Hindlimb muscle (tissue), 1 donor: Measurements from ENCODE around the gene ING3. TPM values are rescaled to one million over a fixed set of nuclear protein-coding genes. Genes with fewer than 3 reads are reported as not detected.
"Not testable (repeated sequence)": the region's sequence is repeated elsewhere in the genome, so short reads cannot be mapped to it uniquely, and the experiment has no call there.

Experiments
- DNase-seq: peaks from one replicate; pipeline ENCODE4 v3.0.0-alpha.2; 2013
- polyA plus RNA-seq: library from polyadenylated mRNA; unstranded; fragments of 120-200 nt; gene quantifications from one replicate; pipeline ENCODE4 v1.2.1, GENCODE V29; 2013; ENCODE audit not compliant: insufficient read length

The ING3 gene
- polyA plus RNA-seq, 1 donor: 15.2 TPM

DNA sequence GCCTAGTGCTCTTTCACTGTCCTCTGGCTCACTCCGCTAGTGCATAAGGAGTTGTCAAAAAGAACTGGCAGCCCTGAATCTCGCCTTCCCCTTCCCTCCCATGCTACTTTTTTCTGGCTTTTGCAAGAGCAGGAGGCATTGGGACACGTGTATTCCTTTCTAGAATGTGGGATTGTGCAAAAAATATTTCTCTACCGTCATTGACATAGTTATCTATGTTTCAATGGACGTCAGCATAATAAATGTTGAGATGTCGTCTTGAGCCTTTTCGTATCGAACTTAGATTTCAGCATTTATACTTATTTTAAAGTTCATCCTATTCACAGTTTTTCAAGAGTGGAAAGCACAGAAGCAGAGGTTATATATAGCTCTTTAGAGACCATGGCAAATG, 727 bp downstream of the ING3 start:
- DNase-seq: no peak

DNA sequence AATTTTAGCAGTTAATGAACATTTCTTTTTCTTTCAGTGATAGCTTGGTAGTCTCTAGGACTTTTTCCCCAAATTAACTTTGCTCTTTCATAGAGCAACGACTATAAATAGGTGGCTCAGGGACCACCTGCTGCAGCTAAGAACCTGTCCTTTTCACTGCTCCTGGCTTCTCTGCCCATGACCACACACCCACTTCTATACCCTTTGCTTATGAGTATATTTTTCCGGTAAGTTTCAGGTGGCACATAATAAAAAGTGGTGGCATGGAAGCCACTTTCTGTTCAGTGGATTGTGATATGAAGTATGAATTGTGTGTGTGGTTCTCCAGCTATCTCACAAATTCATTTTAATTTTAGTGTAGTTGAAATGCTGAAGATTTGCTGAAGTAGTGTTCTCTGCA, 1.2 kb downstream of the ING3 start:
- DNase-seq: no peak

DNA sequence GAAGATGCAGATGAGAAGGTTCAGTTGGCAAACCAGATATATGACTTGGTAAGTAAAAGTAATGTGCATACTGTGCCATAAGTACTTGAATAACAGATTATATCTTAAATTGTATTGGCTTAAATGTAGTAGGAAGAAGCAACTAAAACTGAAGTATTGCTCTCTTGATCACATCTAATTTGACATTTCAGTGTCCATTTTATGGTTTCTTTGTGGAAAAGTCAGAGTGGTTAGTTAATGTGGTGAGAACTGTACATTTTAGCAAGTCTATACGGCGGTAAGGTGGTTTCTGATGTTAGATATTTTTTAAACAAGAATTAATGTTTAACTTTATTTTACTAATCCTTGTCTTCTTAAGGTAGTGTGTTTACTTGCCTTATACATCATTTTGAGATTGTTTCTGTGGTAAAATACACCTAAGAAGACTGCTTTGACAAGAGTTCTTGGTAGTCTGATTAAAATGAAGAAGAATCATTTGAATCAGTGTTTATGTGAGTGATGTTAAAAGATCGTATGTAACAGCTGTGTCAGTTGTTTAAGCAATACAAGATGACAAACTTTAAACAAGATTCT, 5.1 kb downstream of the ING3 start:
- DNase-seq: no peak

DNA sequence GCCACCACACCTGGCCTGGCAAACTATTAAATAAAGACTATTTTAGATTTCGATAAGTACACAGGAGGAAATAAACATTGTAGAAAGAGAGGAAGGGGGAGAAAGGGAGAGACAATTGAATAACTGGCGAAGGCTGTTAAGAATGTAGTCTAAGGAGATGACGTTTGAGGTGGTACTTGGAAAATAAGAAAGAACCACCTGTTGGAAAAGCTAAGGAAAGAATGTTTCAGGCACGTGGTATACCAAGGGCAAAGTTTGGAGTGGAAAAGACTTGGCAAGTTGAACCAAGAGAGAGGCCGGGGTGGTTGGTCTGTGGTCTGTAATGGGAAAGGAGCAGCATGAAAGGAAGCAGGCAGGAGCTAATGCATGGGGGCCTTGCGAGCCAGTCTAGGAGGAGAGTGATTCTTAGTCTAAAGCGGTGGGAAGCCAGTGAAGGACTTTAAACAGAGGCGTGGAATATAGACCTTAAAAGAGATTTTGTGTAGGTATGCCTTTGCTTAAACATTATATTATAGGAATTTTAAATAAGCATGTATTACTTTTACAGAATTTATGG, 9.4 kb downstream of the ING3 start:
- DNase-seq: no peak

DNA sequence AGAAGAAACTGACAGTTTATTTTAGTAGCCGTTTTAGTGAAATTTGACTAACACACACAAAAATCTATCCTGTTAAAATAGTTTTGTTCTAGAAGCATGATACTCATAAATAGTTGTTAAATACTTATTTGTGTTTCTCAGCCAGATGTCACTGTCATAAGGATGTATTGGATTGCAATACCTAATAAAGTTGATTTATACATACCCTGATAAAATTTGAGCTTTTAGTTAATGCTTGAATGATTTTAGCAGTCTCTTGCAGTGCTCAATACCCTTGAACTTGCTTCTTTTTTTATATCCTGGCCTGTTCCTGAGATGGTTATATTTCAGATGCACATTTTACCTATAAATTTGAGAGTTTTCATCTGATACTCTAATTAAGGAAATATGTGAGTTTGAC, 10.1 kb downstream of the ING3 start:
- no peak for DNase-seq

DNA sequence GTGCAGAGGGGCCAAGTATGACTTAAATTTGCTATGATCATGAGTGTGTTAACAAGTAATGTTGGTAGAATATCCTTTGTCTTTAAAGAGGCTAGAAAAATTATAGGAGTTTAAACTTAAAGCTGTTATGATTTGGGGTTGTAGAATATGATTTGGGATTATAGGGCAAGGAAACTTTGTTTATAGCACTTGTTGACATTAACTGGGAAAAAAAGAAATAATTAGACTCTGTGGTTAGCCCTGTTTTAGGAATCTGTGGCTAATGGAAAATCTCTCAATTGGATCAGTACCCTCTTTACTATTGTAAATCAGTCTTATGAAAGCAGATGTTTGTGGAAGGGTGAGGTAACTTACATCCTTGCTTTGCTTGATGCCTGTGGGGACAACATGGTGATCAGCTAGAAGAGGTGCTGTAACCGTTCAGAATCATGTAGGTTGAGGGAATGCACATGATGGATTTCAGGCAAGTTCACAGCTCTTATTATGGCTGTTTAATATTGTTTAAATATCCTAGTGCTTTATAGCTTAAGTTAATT, 11.1 kb downstream of the ING3 start:
- no peak for DNase-seq

DNA sequence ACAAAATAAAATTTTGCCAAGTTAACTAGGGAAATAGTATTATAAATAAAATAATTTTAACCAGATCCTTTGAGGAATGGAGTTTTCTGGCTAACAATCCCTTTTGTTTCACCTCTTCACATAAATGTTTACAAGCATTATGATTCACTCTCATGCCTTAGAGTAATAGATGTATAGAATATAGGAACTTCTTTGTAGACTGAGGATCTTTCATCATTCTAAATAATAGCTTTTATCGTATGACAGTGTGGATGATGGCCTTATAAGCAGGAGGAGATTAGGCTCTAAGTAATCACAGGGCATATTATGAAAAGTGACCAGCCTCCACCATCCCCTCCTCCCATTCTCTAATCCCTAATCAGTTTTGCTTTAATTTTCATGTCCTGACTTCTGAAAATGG, 13.5 kb downstream of the ING3 start:
- DNase-seq: no peak

DNA sequence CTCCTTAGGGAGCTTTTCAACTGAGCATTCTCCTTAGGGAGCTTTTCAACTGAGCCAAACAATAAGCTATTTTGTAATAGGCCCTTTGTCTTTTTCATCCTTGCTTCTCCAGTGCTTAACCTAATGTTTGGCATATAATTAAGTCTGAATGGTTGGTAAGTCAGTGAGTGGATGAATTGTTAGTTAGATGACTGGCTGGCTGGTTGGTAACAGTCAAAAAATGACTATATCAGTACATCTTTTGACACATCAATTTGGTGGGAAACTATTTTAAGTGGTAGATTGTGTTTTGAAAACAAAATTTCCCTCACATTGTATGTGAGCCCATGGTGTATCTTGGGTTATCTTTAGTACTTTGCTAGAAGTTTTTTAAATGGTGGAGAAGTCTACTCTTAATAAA, 16.4 kb downstream of the ING3 start:
- no peak for DNase-seq

DNA sequence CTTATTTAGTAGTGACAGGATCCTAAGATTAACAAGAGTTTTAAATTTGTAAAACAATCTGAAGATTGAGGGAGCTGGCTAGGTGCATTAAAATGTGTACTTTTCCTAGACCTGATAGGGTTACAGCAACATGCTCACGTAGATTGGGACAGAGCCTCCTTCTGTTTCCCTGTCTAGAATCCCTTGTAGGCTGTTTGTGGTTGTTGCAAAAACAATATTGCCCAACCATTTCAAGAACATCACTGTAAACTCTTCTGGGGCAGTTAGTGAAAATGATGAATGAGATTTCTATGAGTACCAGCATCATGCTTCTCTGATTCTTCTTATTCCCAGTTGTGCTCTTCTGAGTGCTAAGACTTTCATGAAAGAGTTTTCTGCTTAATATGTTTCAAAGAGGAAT, 23.3 kb downstream of the ING3 start:
- no peak for DNase-seq

DNA sequence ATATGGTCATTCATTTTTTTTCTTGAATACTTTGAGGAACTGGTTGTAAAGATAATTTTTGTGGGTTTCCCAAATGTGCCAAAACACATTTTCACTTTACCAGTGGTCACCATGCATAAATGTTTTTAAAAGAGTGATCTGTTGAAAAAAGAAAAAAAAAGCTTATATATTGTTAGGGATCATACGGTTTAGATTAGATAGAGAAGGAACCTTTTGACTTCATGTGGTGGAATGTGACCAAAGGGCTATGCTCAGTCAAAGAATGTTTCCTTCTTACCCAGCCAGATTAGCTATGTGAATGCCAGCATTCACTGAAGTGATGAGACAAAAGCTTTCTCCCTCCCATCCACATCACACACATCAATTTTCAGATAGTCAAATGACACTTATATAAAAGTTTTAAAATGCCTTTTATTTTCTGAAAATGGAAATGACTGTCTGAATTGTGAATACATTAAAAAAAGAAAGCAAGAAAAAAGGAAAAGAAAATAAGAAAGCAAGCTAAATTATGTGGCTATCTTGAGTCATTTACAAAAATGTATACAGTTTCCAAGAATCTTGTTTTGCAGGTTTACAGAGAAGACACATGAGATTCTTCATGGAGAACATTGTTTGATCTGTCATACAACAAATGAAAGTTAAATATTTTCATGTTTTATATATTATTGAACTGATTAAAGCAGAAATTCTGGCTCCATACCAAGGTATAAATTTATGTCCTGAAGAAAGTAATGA, 29.4 kb downstream of the ING3 start:
- DNase-seq: no peak

DNA sequence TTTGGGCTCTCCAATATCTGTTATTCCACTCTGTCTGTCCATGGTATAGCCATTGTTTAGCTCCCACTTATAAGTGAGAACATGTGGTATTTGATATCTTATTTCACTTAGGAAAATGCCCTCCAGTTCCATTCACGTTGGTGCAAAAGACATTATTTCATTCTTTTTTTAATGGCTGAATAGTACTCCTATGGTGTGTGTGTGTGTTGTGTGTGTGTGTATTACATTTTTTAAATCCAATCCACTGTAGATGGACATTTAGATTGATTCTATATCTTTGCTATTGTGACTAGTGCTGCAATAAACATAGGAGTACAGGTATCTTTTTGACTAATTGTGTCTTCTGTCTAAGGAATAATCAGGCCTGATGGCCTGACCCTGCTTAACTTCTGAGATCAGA, 30.5 kb downstream of the ING3 start:
- no peak for DNase-seq

DNA sequence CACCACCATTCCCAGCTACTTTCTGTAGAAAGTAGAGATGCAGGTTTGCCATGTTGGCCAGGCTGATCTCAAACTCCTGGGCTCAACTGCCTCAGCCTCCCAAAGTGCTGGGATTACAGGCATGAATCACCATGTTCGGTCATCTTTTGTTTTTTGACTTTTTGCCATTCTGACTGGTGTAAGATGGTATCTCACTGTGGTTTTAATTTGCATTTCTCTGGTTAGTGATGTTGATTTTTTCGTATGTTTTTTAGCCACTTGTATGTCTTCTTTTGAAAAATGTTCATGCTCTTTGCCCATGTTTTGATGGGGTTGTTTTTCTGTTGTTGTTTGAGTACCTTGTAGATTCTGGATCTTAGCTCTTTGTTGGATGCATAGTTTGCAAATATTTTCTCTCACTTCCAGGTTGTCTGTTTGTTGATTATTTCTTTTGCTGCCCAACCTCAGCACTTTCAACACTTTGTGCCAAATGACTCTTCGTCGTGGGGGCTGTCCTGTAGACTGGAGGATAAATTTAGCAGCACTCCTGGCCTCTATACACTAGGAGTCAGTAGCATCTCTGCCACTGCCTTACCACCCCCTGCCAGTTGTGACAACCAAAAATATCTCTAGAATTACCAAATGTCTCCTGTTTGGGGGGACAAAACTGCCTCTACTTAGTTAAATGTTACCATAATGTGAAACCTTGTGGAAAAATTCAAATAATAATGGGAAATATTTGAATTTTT, 31.5 kb downstream of the ING3 start:
- DNase-seq: no peak

DNA sequence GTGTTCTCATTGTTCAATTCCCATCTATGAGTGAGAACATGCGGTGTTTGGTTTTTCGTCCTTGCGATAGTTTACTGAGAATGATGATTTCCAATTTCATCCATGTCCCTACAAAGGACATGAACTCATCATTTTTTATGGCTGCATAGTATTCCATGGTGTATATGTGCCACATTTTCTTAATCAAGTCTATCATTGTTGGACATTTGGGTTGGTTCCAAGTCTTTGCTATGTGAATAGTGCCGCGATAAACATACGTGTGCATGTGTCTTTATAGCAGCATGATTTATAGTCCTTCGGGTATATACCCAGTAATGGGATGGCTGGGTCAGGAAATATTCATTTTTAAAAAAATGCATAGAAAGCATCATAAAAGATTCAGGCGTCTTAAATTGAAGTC, 33.0 kb downstream of the ING3 start:
- DNase-seq: not testable (repeated sequence)

DNA sequence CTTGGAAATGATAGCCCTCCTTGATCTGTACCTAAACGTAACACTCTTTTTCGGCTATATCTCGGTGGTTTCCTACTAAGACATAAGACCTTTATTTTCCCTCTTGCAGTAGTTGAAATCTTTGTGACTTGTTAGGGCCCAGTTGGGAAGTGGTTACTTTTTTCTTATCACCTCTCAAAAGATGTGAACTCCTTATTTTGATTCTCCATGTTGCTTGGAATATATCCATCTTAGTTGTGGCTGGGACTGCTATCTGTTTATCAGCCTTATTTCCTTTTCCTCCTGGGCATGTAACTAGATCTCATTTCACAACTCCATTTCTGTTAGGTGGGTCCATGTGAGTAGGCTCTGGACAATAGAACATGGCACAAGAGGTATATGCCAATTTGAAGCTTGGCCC, 33.8 kb downstream of the ING3 start:
- DNase-seq: no peak

DNA sequence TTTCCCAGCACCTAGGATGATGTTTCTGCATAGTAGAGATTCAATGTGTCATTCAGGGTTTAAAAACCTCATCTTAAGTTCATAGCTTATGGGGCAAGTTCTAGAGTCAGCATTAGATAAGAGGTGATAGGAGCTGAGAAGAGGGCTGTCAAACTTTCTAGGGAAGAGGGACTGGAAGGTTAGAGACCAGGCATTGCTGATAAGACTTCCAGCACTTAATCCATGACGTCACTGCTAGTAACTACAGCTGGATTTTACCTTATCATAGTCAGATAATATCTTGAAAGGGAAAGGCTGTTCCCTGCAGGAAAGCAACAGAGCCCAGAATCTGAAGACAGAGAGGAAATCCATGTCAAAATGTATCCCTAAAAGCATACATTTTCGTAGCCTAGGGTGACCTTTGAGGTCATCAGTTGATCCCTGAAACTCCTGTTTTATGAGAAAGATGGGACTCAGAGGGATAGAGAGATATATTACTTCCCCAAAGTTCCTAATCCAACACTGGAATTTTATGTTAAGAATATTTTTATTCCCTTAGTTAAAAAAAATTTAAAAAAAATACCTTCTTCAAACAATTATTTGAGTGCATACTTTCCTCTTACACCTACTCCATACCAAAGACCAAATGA, 34.7 kb downstream of the ING3 start:
- DNase-seq: no peak

DNA sequence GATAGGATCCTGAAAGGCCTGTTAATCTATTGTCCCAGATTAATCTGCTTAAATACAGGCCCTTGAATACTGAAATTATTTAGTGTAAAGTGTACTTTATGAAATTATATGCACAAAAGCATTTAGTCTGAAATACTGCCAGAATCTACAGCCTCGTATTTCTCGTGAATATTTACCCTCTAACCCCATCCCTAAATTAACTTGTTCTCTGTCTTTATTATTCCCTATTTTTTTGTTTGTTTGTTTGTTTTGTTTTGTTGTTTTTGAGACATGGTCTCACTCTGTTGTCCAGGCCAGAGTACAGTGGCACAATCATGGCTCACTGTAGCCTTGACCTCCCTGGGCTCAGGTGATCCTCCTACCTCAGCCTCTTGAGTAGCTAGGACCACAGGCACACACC, 35.3 kb downstream of the ING3 start:
- DNase-seq: no peak

DNA sequence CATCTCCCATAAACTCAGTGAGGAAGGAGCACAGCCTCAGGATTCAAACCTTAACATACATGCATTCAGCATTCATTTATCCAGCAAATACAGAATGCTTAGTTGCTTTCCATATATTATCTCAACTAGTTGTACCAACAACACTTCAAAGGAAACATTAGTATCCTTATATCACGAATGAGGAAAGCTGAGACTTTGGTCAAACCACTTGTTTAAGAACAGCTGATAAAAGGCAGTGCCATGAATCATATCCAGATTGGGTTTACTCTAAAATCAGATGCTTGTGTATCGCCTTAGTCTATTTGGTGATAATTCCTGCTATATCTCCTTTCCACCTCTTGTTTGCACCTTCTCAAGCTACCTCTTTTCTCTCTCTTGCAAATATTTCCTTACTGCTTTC, 36.1 kb downstream of the ING3 start:
- no peak for DNase-seq

DNA sequence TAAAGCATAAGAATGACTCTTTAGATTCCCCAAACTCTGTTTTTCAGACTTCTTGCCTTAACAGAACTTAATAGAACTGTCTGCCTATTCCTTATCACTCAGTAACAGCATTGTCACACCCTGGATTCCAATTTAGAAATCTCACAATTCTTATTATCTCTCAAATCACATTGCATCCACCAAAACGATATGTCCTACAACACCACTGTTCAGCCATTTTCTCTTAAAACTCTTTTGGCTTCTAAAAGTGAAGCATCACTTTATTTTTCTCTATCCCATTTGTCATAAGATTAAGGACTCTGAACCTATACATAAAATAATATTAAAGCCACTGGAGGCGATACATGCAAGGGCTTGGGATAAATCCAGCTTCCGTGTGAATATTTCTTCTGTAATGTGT, 36.7 kb downstream of the ING3 start:
- DNase-seq: no peak

DNA sequence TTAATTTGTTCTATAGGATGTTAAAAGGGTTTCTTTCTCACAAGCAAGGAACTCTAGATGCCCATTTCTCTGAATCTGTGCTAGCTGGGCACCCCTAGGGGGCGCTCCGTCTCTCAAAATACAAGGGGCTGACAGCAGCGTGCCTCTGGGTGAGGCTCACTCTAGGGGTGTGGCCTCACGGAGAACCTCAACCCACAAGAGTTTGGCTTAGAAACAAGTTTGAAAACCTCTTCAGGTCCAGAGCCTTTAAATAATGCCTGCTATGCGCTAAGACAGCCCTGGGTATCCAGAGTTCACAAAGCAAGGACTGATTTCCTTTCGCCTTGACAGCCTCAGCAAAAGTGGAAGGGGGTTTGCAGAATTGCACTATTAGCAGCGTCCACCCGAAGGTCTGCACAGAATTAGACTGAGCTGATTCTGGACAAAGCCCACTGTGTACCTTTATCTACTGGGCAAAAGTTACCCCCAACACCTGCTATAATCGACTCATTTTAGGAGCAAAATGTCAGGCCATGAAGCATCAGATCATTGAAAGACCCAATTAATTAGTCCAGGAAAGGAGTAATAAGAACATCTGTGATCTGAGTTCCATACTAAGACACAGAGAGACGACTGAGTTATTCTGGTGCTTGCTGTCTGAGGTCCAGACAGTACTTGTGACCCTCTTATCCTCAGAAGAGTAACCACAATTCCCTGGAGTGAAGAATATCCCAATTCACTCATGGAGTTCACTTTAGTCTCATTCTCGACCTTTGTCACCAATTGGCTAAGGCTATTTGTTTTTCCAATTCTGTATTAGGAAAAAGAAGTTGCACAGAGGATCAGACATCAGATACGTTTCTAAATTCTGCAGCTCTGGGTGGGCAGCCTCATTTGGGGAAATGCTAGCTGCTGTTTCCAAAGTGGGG, 37.4 kb downstream of the ING3 start:
- DNase-seq: peak; percentile 93

DNA sequence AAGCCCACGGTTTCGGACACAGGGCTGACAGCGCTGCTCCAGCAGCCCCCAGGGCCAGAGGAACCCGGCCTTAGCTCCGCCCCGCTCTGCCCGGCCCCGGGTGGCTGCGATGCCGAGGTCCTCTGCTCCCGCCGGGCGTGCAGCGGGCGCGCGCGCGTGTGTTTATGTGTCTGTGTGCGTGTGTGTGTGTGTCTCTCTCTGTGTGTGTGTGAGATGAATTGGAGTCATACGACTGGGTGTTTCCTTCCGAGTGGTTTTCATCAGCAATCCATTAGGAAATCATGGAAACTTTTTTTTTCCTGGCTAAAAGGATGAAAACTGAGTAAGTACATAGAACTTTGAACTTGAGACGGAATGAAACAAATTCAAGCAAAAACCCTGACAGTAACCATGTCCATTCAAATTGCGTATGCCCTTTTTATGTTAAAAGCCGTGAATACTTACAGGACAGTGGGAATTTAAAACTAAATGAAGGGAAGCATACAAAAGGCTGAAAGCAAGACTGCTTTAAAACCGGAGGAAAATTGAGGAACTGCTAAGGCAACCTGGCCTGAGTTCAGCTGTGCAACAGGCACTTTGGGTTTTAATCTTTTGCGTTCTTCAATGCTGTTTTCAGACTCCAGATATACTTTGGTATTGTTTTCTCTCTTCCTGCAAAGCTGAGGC, 38.1 kb downstream of the ING3 start, which contains the start of gene CPED1:
CPED1 (plus strand) TSS at position 121 of the 666 bp plus-strand sequence. CDS start 911 bp downstream, outside the sequence.
- DNase-seq: peak; percentile 81
